ENCODE data around the gene PCSK6. TPM values are rescaled to one million over a fixed set of nuclear protein-coding genes. Genes with fewer than 3 reads are reported as not detected.
A peak's percentile ranks its signal among the peaks of the same experiment; 100 is the strongest.

The PCSK6 gene
- total RNA-seq, 3 donors from 2014 or later (not counting 1 experiment from before 2014, with no cell fraction given), result 1.5 to 2.4 (median 2.4) TPM

DNA sequence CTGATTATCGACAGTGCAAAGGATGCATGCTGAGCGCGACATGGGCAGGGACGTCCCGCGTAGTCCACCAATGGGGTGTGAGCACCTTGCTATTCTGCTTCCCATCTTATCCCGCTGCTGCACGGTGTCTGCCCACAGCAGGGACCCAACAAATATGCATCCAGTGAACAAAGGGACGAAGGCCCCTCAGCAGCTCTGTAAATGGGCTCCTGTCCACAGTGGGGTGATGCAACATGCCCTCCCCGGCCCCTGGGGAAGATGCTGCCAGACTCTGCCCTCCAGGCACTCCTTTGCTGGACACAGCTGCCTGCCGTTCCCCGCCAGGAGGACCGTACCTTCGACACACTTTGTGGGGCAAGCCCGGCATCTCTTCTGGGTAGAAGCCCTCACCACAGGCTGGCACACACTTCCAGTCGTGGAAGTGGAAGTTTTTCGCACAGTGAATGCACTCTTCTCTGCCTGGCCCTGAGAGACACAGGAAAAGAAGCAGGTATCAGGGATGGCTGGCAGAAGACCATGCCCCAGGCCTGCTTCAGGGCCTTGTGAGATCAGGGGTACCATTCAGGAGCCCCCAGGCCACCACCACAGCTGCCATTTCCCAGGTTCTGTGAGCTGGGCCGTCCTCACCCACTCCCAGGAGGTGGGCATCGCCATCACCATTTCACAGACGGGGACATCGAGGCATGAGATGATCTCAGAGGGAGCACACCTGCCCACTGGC, 176.3 kb downstream of the PCSK6 start:
- Histone ChIP-seq H3K27me3 (ENCODE audit: control insufficient read depth, insufficient read depth, low read length) (no peaks in the 10 kb centered on the region), H3K9me3 (ENCODE audit: control insufficient read depth, insufficient read depth, low read length) (no peaks in the 10 kb centered on the region), H3K4me3 (ENCODE audit: low read length) (no peak overlapping the region), H3K4me1 (ENCODE audit: control insufficient read depth, insufficient read depth, low read length) (no peaks in the 10 kb centered on the region), H3K36me3 (ENCODE audit: control insufficient read depth, insufficient read depth, low read length) (no peaks in the 10 kb centered on the region), H3K27ac (ENCODE audit: low read length) (no peak overlapping the region)
- ATAC-seq (no peak), DNase-seq (no peak)
- 93% methylated on average over 21 of the region's 21 CpGs for WGBS (ENCODE audit: insufficient coverage)
- no peaks in the 10 kb centered on the region for H3K36me3 Mint-ChIP-seq
- no peaks in the 10 kb centered on the region for H3K4me1 Mint-ChIP-seq
- intact Hi-C loops (cut with micrococcal nuclease), result no loop called here
- no peaks in the 10 kb centered on the region for H3K9me3 Mint-ChIP-seq
- no peak overlapping the region for H3K27ac Mint-ChIP-seq
- H3K27me3 Mint-ChIP-seq (ENCODE audit: low read depth in 2 of 2), result peaks cover 0 to 4% of the 10 kb centered on the region in 2 donors
- H3K4me3 Mint-ChIP-seq, result no peak overlapping the region
- TF ChIP-seq, protein P1, sequence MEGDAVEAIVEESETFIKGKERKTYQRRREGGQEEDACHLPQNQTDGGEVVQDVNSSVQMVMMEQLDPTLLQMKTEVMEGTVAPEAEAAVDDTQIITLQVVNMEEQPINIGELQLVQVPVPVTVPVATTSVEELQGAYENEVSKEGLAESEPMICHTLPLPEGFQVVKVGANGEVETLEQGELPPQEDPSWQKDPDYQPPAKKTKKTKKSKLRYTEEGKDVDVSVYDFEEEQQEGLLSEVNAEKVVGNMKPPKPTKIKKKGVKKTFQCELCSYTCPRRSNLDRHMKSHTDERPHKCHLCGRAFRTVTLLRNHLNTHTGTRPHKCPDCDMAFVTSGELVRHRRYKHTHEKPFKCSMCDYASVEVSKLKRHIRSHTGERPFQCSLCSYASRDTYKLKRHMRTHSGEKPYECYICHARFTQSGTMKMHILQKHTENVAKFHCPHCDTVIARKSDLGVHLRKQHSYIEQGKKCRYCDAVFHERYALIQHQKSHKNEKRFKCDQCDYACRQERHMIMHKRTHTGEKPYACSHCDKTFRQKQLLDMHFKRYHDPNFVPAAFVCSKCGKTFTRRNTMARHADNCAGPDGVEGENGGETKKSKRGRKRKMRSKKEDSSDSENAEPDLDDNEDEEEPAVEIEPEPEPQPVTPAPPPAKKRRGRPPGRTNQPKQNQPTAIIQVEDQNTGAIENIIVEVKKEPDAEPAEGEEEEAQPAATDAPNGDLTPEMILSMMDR (IDR thresholded peaks at IDR 0.05), result no peak

DNA sequence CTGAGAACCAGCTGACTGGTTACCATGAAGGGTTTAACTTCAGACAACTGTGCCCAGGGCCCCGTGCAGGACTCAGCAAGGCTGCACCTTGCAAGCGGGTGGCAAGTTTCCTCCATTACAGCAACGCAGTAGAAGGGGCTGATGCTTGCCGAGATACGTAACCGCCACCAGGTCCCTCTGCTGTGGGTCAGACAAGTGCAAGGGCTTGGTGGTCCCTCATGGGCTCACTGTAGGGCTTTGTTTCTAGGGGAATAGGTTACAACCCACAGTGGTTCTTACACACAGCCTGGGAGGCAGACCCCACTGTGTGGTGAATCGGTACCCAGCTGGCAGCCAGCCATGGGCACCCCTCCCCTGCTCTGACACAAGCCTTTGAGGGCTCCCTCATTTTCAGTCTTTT, 179.0 kb downstream of the PCSK6 start:
- TF ChIP-seq, protein P1 (IDR thresholded peaks at IDR 0.05), result no peak
- Histone ChIP-seq H3K27ac (ENCODE audit: low read length) (no peak overlapping the region), H3K4me3 (ENCODE audit: low read length) (no peak overlapping the region), H3K27me3 (ENCODE audit: control insufficient read depth, insufficient read depth, low read length) (no peaks in the 10 kb centered on the region), H3K4me1 (ENCODE audit: control insufficient read depth, insufficient read depth, low read length) (no peaks in the 10 kb centered on the region), H3K9me3 (ENCODE audit: control insufficient read depth, insufficient read depth, low read length) (no peaks in the 10 kb centered on the region), H3K36me3 (ENCODE audit: control insufficient read depth, insufficient read depth, low read length) (no peaks in the 10 kb centered on the region)
- Mint-ChIP-seq H3K9me3 (no peaks in the 10 kb centered on the region), H3K36me3 (no peaks in the 10 kb centered on the region), H3K27ac (no peak overlapping the region), H3K4me1 (no peaks in the 10 kb centered on the region), H3K4me3 (no peak overlapping the region), H3K27me3 (ENCODE audit: low read depth in 2 of 2) (peaks cover 0 to 4% of the 10 kb centered on the region in 2 donors)
- WGBS (ENCODE audit: insufficient coverage), result 94% methylated on average over 7 of the region's 7 CpGs
- no peak for DNase-seq
- no peak for ATAC-seq
- intact Hi-C loops (cut with micrococcal nuclease), result no loop called here

DNA sequence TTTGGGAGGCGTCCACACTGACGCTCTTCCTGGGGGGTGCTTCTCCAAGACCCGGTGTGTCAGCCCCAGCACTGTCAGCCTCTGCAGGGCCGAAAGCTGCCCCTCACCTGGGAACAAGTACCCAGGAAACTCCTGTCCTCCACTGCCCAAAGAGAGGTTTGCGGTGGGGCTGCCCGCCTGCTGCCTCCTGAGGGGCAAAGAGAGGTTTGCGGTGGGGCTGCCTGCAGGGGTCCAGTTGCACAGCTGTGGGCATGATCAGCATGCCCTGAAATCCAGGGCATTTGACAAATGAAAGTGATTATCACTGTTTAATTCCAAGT, 179.4 kb downstream of the PCSK6 start:
- no peaks in the 10 kb centered on the region for H3K9me3 Mint-ChIP-seq
- H3K27ac Mint-ChIP-seq, result no peak overlapping the region
- TF ChIP-seq, protein P1 (IDR thresholded peaks at IDR 0.05), result no peak
- intact Hi-C loops (cut with micrococcal nuclease), result no loop called here
- WGBS (ENCODE audit: insufficient coverage), result 92% methylated on average over 7 of the region's 7 CpGs
- H3K4me1 Mint-ChIP-seq, result no peaks in the 10 kb centered on the region
- H3K27me3 Mint-ChIP-seq (ENCODE audit: low read depth in 2 of 2), result peaks cover 0 to 4% of the 10 kb centered on the region in 2 donors
- Histone ChIP-seq H3K4me3 (ENCODE audit: low read length) (no peak overlapping the region), H3K27ac (ENCODE audit: low read length) (no peak overlapping the region), H3K36me3 (ENCODE audit: control insufficient read depth, insufficient read depth, low read length) (no peaks in the 10 kb centered on the region), H3K4me1 (ENCODE audit: control insufficient read depth, insufficient read depth, low read length) (no peaks in the 10 kb centered on the region), H3K9me3 (ENCODE audit: control insufficient read depth, insufficient read depth, low read length) (no peaks in the 10 kb centered on the region), H3K27me3 (ENCODE audit: control insufficient read depth, insufficient read depth, low read length) (no peaks in the 10 kb centered on the region)
- DNase-seq (peak in 1 of 2 donors; percentile 9), ATAC-seq (no peak)
- H3K36me3 Mint-ChIP-seq, result no peaks in the 10 kb centered on the region
- no peak overlapping the region for H3K4me3 Mint-ChIP-seq
